Measurements from ENCODE around the gene ANAPC5.

Gene ANAPC5

GRCh38 chr12:121366063-121366459, 13.8 kb upstream of the ANAPC5 start:
- no peak for DNase-seq

- no peak for DNase-seq
Observed at GRCh38 chr12:121365416-121366062, 13.3 kb upstream of the ANAPC5 start.

- no peak for DNase-seq
Observed at GRCh38 chr12:121364683-121365121, 12.5 kb upstream of the ANAPC5 start.

- DNase-seq: no peak
Observed at GRCh38 chr12:121358073-121358472, 5.9 kb upstream of the ANAPC5 start.

GRCh38 chr12:121357331-121357730, 5.1 kb upstream of the ANAPC5 start:
- no peak for DNase-seq

- no peak for DNase-seq
Observed at GRCh38 chr12:121356657-121357056, 4.4 kb upstream of the ANAPC5 start.

- no peak for DNase-seq
Observed at GRCh38 chr12:121355818-121356217, 3.6 kb upstream of the ANAPC5 start.

GRCh38 chr12:121352682-121353018, 439 bp upstream of the ANAPC5 start:
- DNase-seq: no peak

- DNase-seq: no peak
Observed at GRCh38 chr12:121346747-121347146, 5.5 kb downstream of the ANAPC5 start.

- peak; percentile 74 for DNase-seq
Observed at GRCh38 chr12:121345151-121345815, 6.9 kb downstream of the ANAPC5 start.

GRCh38 chr12:121344506-121344905, 7.7 kb downstream of the ANAPC5 start:
- no peak for DNase-seq

- no peak for DNase-seq
Observed at GRCh38 chr12:121337416-121337815, 14.8 kb downstream of the ANAPC5 start.

- DNase-seq: peak; percentile 74
Observed at GRCh38 chr12:121334513-121335343, 17.5 kb downstream of the ANAPC5 start.

- no peak for DNase-seq
Observed at GRCh38 chr12:121333747-121334146, 18.5 kb downstream of the ANAPC5 start.

- no peak for DNase-seq
Observed at GRCh38 chr12:121331248-121331647, 21.0 kb downstream of the ANAPC5 start.

- DNase-seq: no peak
Observed at GRCh38 chr12:121330692-121331091, 21.5 kb downstream of the ANAPC5 start.

GRCh38 chr12:121330195-121330594, 22.0 kb downstream of the ANAPC5 start:
- no peak for DNase-seq

- DNase-seq: no peak
Observed at GRCh38 chr12:121328620-121329019, 23.6 kb downstream of the ANAPC5 start.

- peak; percentile 62 for DNase-seq
Observed at GRCh38 chr12:121326996-121327674, 25.1 kb downstream of the ANAPC5 start.

GRCh38 chr12:121325922-121326396, 26.3 kb downstream of the ANAPC5 start:
- no peak for DNase-seq

- no peak for DNase-seq
Observed at GRCh38 chr12:121323908-121324307, 28.3 kb downstream of the ANAPC5 start.

- no peak for DNase-seq
Observed at GRCh38 chr12:121318121-121318520, 34.1 kb downstream of the ANAPC5 start.

GRCh38 chr12:121314431-121314830, 37.8 kb downstream of the ANAPC5 start:
- no peak for DNase-seq

Measured in midbrain (tissue), 1 donor.